Activated naive CD4-positive, alpha-beta T cell treated with anti-CD3 and anti-CD28 coated beads, Interleukin-2, amount 50 U/mL, for 72 hours (primary cell): ENCODE data around the gene DNAJC4. TPM values are rescaled to one million over a fixed set of nuclear protein-coding genes. Genes with fewer than 3 reads are reported as not detected.

Source experiments
- ATAC-seq, 2 donors: fragments of 150-1000 bp; cut with Tn5 transposase; 2 replicates each; pipeline ENCODE4 v1.10.0; 2021; ENCODE audit warnings: mild to moderate bottlenecking in 2 of 2, moderate library complexity in 2 of 2
- DNase-seq, 2 donors: peaks; one replicate each; pipeline ENCODE4 v3.0.0; 2021 to 2022; ENCODE audit warnings: low spot score in 2 of 2
- H3K27ac Mint-ChIP-seq, 2 donors: one replicate each; pipeline ENCODE4 v1.8.0; 2022; ENCODE audit warnings: mild to moderate bottlenecking in 2 of 2, mixed read lengths in 2 of 2
- H3K36me3 Mint-ChIP-seq, 2 donors: one replicate each; pipeline ENCODE4 v1.8.0; 2022; ENCODE audit warnings: mixed read lengths in 2 of 2
- H3K9me3 Mint-ChIP-seq, 2 donors: one replicate each; pipeline ENCODE4 v1.8.0; 2022; ENCODE audit warnings: mixed read lengths in 2 of 2
- total RNA-seq, 2 donors: library from RNA; stranded (reverse); gene quantifications; one replicate each; pipeline ENCODE4 v1.2.3, GENCODE V29; 2022

The DNAJC4 gene
- total RNA-seq, 2 donors from 2014 or later, result 26.7 to 48.7 TPM

- H3K27ac Mint-ChIP-seq, result peak overlapping the region; percentile 69 to 92
- ATAC-seq (peak in 1 of 2 donors; percentile 27), DNase-seq (peak in 1 of 2 donors; percentile 75)
- H3K36me3 Mint-ChIP-seq, result peaks cover 49 to 52% of the 10 kb centered on the region in 2 donors
- no peaks in the 10 kb centered on the region for H3K9me3 Mint-ChIP-seq
Observed at GRCh38 chr11:64204464-64204989, 25.8 kb upstream of the DNAJC4 start.

GRCh38 chr11:64206457-64207255, 23.7 kb upstream of the DNAJC4 start, which contains the start of gene FERMT3:
TSS of gene FERMT3 (plus strand) at chr11:64206721. CDS start at chr11:64207365, 644 bp downstream.
- DNase-seq, result peak; percentile 70 to 85
- peak within 1 kb of the TSS; percentile 97 to 98 for H3K27ac Mint-ChIP-seq
- H3K9me3 Mint-ChIP-seq, result no peaks in the 10 kb centered on the region
- peaks cover 42 to 48% of the 10 kb centered on the region in 2 donors for H3K36me3 Mint-ChIP-seq
- peak; percentile 61 to 67 for ATAC-seq

GRCh38 chr11:64207256-64208085, 22.9 kb upstream of the DNAJC4 start:
- peak; percentile 78 to 92 for DNase-seq
- Mint-ChIP-seq H3K9me3 (no peaks in the 10 kb centered on the region), H3K36me3 (peaks cover 46 to 56% of the 10 kb centered on the region in 2 donors)

GRCh38 chr11:64208086-64208795, 22.1 kb upstream of the DNAJC4 start:
- DNase-seq, result no peak
- Mint-ChIP-seq H3K36me3 (peaks cover 43 to 54% of the 10 kb centered on the region in 2 donors), H3K27ac (peak overlapping the region; percentile 97 to 98), H3K9me3 (no peaks in the 10 kb centered on the region)
- no peak for ATAC-seq

More at GRCh38 chr11:64207256-64208085, 22.9 kb upstream of the DNAJC4 start:
- H3K27ac Mint-ChIP-seq, result peak overlapping the region; percentile 97 to 98
- peak; percentile 77 to 81 for ATAC-seq

GRCh38 chr11:64208796-64209562, 21.4 kb upstream of the DNAJC4 start:
- DNase-seq (no peak), ATAC-seq (no peak)
- Mint-ChIP-seq H3K36me3 (peaks cover 40 to 48% of the 10 kb centered on the region in 2 donors), H3K9me3 (no peaks in the 10 kb centered on the region), H3K27ac (peak overlapping the region; percentile 94 to 97)

GRCh38 chr11:64209563-64209843, 20.8 kb upstream of the DNAJC4 start:
- H3K36me3 Mint-ChIP-seq, result peaks cover 35 to 42% of the 10 kb centered on the region in 2 donors
- ATAC-seq (no peak), DNase-seq (no peak)
- peak overlapping the region; percentile 94 to 97 for H3K27ac Mint-ChIP-seq
- H3K9me3 Mint-ChIP-seq, result no peaks in the 10 kb centered on the region

- H3K27ac Mint-ChIP-seq, result peak overlapping the region; percentile 90 to 97
- ATAC-seq (no peak), DNase-seq (no peak)
- peaks cover 32 to 46% of the 10 kb centered on the region in 2 donors for H3K36me3 Mint-ChIP-seq
- H3K9me3 Mint-ChIP-seq, result no peaks in the 10 kb centered on the region
Observed at GRCh38 chr11:64210301-64211020, 19.9 kb upstream of the DNAJC4 start.

- Mint-ChIP-seq H3K9me3 (no peaks in the 10 kb centered on the region), H3K36me3 (peaks cover 30 to 46% of the 10 kb centered on the region in 2 donors), H3K27ac (peak overlapping the region in 1 of 2 donors; percentile 72)
- ATAC-seq (no peak), DNase-seq (no peak)
Observed at GRCh38 chr11:64211181-64211872, 19.0 kb upstream of the DNAJC4 start.

- Mint-ChIP-seq H3K9me3 (no peaks in the 10 kb centered on the region), H3K36me3 (peaks cover 19 to 20% of the 10 kb centered on the region in 2 donors), H3K27ac (no peak overlapping the region)
- ATAC-seq, result no peak
- no peak for DNase-seq
Observed at GRCh38 chr11:64216879-64217278, 13.5 kb upstream of the DNAJC4 start.

- Mint-ChIP-seq H3K9me3 (no peaks in the 10 kb centered on the region), H3K27ac (peak overlapping the region; percentile 62 to 70), H3K36me3 (peaks cover 8% of the 10 kb centered on the region in 2 donors)
- DNase-seq (no peak), ATAC-seq (no peak)
Observed at GRCh38 chr11:64218628-64219353, 11.6 kb upstream of the DNAJC4 start.

GRCh38 chr11:64219354-64219684, 11.0 kb upstream of the DNAJC4 start:
- Mint-ChIP-seq H3K9me3 (no peaks in the 10 kb centered on the region), H3K36me3 (peaks cover 8% of the 10 kb centered on the region in 2 donors)

GRCh38 chr11:64219755-64220154, 10.6 kb upstream of the DNAJC4 start:
- Mint-ChIP-seq H3K27ac (no peak overlapping the region), H3K9me3 (no peaks in the 10 kb centered on the region), H3K36me3 (peaks cover 7 to 8% of the 10 kb centered on the region in 2 donors)
- no peak for DNase-seq
- ATAC-seq, result peak in 1 of 2 donors; percentile 15

More at GRCh38 chr11:64219354-64219684, 11.0 kb upstream of the DNAJC4 start:
- DNase-seq (no peak), ATAC-seq (peak in 1 of 2 donors; percentile 1)
- H3K27ac Mint-ChIP-seq, result peak overlapping the region in 1 of 2 donors; percentile 70

GRCh38 chr11:64220271-64220670, 10.1 kb upstream of the DNAJC4 start:
- ATAC-seq (no peak), DNase-seq (no peak)
- Mint-ChIP-seq H3K27ac (no peak overlapping the region), H3K9me3 (no peaks in the 10 kb centered on the region), H3K36me3 (peaks cover 1 to 8% of the 10 kb centered on the region in 2 donors)

GRCh38 chr11:64220798-64221197, 9.6 kb upstream of the DNAJC4 start:
- peak overlapping the region in 1 of 2 donors; percentile 32 for H3K27ac Mint-ChIP-seq
- H3K36me3 Mint-ChIP-seq, result peaks cover 0 to 8% of the 10 kb centered on the region in 2 donors
- H3K9me3 Mint-ChIP-seq, result no peaks in the 10 kb centered on the region
- ATAC-seq, result no peak
- DNase-seq, result no peak
